Measurements from ENCODE around the gene IPPK.

DNA sequence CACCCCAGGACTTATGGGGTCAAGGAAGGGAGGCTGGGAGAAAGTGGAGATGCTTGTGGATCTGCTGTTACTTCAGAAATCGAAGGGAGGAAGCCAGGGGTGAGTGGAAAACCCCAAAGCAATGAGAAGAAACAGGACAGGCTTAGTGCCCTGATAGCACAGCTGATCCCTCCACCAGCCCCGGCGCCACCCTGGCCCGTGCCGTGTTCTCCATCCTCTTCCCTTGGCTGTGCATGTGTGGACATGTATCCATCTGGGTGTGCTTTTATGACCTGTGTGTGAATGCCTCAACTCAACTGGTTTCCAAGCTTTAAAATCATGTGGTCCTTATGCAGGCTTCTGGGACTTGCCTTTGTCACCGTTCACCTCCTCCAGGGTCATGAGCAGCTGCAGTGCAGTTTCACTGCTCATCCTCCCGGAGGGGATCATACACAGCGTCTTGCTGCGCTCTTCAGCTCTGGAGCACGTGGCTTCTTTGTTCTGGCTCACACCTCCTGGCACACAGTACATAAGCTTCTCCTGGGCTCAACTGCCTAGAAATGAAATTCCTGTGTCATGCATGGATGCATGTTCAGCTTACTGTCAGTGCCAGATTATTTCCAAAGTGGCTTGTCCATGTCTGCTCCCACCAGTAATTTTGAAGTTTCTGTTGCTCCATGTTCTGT, 58.2 kb downstream of the IPPK start:
- TF ChIP-seq, protein P1, sequence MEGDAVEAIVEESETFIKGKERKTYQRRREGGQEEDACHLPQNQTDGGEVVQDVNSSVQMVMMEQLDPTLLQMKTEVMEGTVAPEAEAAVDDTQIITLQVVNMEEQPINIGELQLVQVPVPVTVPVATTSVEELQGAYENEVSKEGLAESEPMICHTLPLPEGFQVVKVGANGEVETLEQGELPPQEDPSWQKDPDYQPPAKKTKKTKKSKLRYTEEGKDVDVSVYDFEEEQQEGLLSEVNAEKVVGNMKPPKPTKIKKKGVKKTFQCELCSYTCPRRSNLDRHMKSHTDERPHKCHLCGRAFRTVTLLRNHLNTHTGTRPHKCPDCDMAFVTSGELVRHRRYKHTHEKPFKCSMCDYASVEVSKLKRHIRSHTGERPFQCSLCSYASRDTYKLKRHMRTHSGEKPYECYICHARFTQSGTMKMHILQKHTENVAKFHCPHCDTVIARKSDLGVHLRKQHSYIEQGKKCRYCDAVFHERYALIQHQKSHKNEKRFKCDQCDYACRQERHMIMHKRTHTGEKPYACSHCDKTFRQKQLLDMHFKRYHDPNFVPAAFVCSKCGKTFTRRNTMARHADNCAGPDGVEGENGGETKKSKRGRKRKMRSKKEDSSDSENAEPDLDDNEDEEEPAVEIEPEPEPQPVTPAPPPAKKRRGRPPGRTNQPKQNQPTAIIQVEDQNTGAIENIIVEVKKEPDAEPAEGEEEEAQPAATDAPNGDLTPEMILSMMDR (IDR thresholded peaks at IDR 0.05): no peak
- TF ChIP-seq POLR2A (IDR thresholded peaks at IDR 0.05): no peak

All from heart left ventricle (tissue), 13 donors.